GM19452 (cell line): ENCODE measurements around the gene VEPH1.

Experiments used
- ATAC-seq: cut with Tn5 transposase; IDR thresholded peaks from one replicate; pipeline ENCODE4 v1.9.1; 2021; ENCODE audit not compliant: unreplicated experiment

The VEPH1 gene

GRCh38 chr3:157436583-157437291 lies 66.5 kb downstream of the VEPH1 start, which contains the start of gene PTX3:
Gene PTX3, plus strand, starts transcription at chr3:157436850. Its CDS starts 84 bp downstream, at chr3:157436934.
- no peak for ATAC-seq

GRCh38 chr3:157429708-157430107 lies 73.5 kb downstream of the VEPH1 start:
- ATAC-seq, result no peak

DNA sequence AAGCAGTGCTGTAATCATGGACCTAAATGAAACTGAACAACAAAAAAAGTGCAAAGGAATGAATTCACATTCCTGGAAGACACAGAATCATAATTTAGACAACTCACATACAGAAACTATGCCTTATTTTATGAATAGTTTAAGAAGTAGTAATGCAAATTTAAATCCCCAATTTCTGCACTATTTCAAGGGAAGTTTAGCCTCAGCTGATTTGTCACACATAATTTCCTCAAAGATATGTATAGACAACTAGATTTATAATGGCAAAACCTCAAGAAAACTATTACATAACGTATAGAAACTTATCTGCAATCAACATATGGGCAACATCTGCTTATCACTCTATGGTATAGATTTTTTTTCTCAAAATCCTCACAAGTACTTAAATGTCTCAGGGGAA lies 74.4 kb downstream of the VEPH1 start:
- no peak for ATAC-seq

- ATAC-seq, result no peak
These were observed 75.3 kb downstream of the VEPH1 start for GRCh38 chr3:157427901-157428300.

GRCh38 chr3:157423337-157423736 lies 79.9 kb downstream of the VEPH1 start:
- ATAC-seq, result no peak

DNA sequence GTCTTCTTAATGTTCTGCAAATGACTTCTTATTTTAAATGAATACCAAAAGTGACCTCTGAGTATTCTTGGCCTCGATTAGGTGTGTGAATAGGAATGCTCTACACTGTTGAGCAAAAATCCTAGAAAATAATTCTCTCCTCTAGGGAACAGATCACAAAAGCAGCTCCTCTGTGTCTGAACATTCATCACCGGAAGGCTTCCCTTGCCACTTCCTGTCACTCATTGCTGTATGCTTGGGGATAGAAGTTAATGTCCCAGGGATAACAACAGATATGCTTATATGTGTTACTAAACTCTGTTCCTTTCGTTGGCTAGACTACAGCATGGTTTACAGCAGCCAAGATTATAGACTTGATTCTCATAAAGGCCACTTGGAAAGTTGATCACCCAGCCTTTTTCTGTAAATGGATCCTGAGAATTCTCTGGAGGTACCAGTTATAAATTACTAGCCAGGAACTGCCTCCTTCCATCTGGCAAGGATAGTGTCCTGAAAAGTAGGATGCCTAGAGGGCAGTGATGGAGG lies 82.5 kb downstream of the VEPH1 start:
- no peak for ATAC-seq

DNA sequence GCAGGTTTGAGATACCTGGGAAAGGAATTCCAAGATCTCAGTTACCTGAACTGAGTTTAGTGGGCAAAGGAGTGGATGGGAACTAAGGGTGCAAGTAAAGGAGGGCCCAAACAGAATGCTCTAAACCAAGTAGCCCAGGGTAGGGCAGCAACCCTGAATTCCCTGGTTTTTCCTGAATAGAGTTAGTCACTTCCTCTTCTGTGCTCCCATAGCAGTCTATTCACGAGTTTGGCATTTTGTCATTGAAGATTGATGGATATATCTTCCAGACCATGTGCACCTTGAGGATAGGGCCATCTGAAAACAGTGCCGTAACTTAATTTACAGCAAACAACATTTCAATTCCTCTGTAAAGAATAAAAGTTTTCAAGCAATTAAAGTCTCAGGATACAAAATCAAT lies 85.1 kb downstream of the VEPH1 start:
- no peak for ATAC-seq

DNA sequence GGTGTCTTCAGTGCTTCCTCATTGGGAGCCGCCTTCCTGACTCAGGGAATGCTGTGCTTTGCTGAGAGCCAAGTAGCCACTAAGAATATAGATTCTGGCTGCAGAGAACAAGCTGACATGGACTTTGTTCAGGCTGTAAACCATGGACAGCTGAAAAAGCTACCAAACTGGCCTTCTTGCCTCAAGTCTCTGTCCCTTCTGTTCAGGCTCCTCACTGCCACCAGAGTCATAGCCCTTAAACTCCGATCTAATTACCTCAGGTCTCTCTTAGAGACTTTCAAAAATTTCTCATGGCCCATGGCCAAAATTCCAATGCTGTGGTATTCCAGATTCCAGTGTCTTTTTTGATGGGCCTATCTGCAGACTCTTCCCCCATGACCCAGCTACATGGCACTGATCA lies 86.0 kb downstream of the VEPH1 start:
- no peak for ATAC-seq

DNA sequence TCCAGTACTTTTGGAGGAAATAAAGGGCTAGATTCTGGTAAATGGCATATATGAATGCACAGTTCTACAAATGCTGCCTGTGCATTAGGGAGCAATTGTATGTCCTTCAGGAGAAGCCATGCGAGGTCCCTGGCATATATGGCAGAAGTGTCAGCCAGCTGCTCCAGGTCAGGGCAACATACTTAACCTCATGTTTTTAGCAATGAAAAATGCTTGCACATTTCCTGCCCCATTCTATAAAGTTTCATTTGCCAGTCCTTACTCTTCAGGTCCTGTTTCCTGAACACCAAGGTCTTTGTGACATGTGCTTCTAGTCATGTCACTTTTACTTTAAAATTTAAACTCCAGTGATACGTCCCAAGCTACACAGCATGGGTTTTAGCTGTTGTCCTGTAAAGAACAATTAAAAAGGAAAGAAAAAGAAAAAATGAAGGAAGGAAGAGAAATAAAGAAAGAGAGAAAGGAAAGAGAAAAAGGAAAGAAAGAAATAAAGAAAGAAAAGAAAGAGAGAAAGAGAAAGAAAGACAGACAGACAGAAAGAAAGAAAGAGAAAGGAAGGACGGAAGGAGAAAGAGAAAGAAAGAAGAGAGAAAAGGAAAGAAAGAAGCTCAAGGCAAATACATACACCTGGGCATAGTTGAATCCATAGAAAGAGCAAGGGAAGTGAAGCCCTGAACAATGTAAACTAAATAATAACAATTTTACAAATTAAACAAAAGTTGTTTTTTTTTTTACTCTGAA lies 86.7 kb downstream of the VEPH1 start:
- no peak for ATAC-seq

DNA sequence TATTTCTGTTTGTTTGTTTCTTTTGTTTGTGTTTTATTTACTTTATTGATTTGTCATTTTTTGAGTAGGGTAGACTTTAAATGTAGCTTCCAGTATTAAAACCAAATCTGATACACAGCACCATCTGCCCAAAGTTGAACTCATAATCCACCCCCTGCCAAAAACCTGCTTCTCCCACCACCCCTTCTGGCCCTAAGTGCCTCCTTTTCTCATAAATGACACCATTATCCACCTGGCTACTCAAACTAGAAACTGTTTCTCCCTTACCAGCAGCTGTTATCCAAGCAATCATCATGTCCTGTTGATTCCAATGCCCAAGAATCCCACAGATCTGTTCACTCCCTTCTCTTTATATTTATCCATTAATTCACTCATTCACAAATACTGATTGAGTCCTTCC lies 88.4 kb downstream of the VEPH1 start:
- no peak for ATAC-seq

- no peak for ATAC-seq
These were observed 90.8 kb downstream of the VEPH1 start for GRCh38 chr3:157412323-157412855.

GRCh38 chr3:157410945-157411344 lies 92.3 kb downstream of the VEPH1 start:
- no peak for ATAC-seq

DNA sequence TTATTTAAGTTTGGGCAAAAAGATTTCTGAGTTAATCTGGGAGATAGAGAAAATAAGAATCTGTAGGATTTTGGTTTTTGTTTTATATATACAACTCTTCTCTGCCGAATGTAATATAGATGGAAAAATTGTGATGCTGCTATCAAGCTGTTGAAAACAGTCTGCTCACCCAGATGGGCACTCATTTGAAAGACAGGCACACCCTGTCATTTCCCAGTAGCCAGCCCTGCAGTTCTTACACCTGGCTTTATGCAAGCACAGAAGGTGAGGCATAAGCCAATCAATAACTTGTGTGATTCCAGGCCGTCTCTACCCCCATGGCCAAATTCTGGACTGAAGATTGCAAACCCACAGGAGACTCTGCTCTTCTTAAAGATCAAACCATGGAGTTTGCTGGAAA lies 93.7 kb downstream of the VEPH1 start:
- no peak for ATAC-seq

- no peak for ATAC-seq
These were observed 94.6 kb downstream of the VEPH1 start for GRCh38 chr3:157408499-157409149.

- no peak for ATAC-seq
These were observed 95.4 kb downstream of the VEPH1 start for GRCh38 chr3:157407769-157408168.

- ATAC-seq, result no peak
These were observed 96.8 kb downstream of the VEPH1 start for GRCh38 chr3:157406394-157406793.

DNA sequence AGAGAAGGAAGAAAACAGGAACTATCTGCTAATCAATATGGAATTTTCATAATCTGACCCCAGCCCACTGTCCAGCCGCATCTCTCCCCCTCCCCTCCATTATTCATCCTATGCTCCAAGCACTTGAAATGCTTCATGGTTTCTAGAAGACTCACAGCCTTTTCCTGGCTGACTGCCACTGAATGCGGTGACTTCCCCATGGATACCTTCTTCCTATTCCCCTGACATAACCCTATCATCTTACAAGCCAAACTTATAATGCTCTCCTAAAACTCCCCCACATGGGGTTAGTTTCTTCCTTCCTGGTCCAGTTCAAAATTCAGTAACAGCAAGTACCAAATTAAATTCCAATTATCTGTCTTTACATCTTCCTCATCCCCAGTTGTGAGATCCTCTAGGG lies 97.8 kb downstream of the VEPH1 start:
- ATAC-seq, result no peak

DNA sequence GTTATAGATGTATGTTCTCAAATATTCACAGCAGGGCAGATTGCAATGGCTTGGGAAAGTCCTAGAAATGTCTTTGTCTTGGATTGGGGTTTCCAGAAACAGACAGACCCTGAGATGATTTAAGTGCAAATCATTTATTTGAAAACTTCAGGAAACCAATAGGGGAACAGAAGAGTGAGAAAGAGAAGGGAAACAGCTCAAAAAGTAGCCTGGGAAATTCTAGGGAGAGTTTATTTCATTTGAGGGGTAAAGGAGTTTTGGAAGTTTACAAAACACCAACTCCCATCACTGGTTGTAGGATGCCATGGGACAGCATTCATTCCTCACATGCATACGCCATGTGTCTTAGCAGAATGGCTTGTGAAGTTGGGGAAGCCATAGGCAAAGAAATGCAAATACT lies 98.8 kb downstream of the VEPH1 start:
- ATAC-seq, result no peak

GRCh38 chr3:157398598-157398997 lies 104.6 kb downstream of the VEPH1 start:
- ATAC-seq, result no peak

DNA sequence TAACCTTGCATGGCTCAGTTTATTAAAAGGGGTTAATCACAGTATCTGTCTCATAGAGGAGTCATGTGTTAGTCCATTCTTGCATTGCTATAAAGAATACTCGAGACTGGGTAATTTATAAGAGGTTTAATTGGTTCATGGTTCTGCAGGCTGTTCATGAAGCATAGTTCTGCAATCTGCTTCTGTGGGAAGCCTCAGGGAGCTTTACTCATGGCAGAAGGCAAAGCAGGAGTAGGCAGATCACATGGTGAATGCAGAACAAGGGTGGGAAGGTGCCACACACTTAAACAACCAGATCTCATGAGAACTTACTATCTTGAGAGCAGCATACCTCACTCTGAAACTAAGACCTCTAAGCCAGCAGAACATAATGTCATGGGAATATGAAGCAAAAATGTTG lies 108.8 kb downstream of the VEPH1 start:
- ATAC-seq, result no peak

DNA sequence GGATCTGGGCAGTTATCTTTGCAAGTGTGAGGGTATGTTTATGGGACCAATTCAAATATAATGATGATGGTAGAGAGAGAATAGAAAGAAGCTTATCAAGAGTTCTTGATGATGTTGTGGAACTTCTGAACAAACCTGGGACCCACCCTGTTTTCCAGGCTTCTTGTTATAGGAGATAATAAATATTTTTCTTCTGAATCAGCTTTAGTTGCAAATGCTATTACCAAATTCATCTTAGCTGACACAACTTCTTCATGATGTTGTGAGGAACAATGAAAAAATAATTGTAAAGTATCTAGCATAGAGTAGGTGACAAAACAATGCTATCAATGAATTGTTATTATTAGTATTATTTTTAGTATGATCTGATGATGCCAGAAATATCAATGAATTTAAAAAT lies 110.1 kb downstream of the VEPH1 start:
- ATAC-seq, result no peak

DNA sequence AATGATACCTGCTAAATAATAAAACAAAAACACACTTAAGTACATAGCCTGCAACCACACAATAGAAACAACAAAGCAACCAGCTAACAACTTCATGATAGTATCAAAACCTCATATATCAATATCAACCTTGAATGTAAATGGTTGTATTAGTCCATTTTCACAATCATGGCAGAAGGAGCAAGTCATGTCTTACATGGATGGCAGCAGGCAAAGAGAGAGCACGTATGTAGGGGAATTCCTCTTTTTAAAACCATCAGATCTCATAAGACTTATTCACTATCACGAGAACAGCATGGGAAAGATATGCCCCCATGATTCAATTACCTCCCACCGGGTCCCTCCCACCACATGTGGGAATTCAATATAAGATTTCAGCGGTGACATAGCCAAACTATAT lies 111.1 kb downstream of the VEPH1 start:
- no peak for ATAC-seq
